COR-L47 (cell line): ENCODE results near the gene VPS41.
A peak's percentile ranks its signal among the peaks of the same experiment; 100 is the strongest.

Source experiments
- DNase-seq: peaks from one replicate; lab custom pipeline; 2025; lab: John Stamatoyannopoulos, UW

The VPS41 gene

DNA sequence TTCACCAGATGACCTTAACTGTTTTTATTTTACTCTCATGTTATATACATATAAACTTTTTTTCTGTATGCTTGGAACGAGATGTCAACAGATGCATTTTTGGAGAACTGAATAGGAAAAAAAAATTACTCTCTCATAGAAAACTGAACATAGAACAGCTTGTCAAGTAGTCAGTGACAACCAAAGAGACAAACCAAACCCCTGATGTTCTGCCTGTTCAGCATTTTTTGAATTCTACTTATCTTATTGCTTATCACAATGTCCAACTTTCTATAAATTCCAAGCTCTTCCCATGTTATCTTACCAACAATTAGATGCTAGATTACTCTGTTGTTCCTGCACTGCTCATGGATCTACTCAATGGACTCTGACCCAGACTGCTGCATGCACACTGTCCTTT lies 95.2 kb downstream of the VPS41 start:
- DNase-seq = no peak

GRCh38 chr7:38806912-38807311 lies 102.1 kb downstream of the VPS41 start:
- DNase-seq = no peak

DNA sequence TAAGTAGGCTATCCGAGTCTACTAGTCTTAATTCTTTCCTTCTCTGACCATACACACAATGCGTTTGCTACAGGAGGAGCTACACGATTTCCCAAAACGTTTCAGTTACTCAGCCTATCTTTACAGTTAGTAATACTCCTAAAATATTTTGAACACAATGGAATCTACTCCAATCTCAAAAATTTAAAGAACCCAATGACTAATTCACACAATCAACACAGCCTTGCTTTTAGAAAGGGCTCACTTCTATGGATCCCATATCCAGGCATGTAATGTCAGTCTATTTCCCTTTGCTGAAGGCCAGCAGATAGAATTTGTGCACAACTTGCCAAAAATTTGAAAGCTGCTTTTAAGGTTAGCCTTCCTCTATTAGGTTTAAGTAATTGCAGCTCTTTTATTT lies 107.2 kb downstream of the VPS41 start:
- DNase-seq = no peak

- no peak for DNase-seq
These were observed 110.3 kb downstream of the VPS41 start for GRCh38 chr7:38798552-38799267.

- peak; percentile 34 for DNase-seq
These were observed 112.1 kb downstream of the VPS41 start for GRCh38 chr7:38796626-38797501.

GRCh38 chr7:38795593-38795992 lies 113.4 kb downstream of the VPS41 start:
- DNase-seq = no peak

- DNase-seq = peak; percentile 28
These were observed 127.0 kb downstream of the VPS41 start for GRCh38 chr7:38781991-38782390.

DNA sequence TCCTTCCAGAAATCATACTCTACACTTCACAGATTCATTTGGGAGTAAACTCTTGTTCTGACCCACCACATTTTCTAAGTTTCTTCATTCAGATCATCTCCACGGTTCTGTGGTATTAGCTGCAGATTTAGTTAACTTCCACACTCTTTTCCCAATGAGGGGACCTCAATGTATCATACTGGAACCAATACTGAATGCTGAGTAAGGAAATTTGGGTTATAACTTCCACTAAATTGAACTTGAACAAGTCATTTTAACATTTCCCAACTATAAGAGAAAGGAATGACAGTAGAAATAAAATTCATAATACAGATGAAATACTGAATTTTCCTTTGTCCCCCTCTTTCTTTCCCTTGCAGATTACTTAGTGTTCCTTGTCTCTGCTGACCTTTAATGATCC lies 131.4 kb downstream of the VPS41 start:
- DNase-seq = no peak

- peak; percentile 33 for DNase-seq
These were observed 133.3 kb downstream of the VPS41 start for GRCh38 chr7:38775506-38776175.

- DNase-seq = no peak
These were observed 135.6 kb downstream of the VPS41 start for GRCh38 chr7:38773430-38773829.

GRCh38 chr7:38760226-38760625 lies 148.8 kb downstream of the VPS41 start:
- DNase-seq = no peak

DNA sequence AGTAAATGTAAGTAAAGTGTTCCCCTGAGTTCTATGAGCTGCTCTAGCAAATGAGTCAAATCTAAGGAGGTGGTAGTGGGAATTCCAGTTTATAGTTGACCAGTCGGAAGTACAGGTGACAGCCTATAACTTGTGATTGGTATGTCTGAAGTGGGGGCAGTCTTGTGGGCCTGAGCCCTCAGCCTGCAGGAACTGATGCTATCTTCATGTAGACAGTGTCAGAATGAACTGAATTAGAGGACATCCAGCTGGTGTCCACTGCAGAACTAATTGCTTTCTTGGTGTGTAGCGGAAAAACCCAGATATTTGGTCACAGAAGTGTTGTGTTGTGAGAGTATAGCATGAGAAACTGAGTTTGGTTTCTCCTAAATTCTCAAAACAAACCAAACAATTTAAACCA lies 150.0 kb downstream of the VPS41 start:
- no peak for DNase-seq

- DNase-seq = no peak
These were observed 151.1 kb downstream of the VPS41 start for GRCh38 chr7:38757931-38758330.

- DNase-seq = no peak
These were observed 152.5 kb downstream of the VPS41 start for GRCh38 chr7:38756521-38756920.

DNA sequence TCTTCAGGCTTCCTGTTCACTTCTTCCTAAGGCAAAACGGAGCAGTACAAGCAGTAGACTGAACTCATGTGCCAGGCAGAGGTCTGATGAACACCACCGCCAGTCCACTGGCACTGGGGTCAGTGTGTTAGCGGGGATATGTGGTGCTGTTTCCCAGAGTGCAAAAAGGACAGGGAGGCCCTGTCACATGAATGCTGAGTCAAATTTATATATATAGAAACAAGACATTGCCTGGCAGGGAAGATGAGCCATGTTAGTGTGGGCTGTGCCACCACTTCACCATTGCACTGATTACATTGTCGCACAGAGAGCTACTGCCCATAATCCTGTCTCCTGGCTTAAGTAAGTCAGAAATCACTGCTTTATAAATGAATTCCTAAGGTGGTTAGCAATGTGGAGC lies 155.6 kb downstream of the VPS41 start:
- no peak for DNase-seq

GRCh38 chr7:38751416-38751815 lies 157.6 kb downstream of the VPS41 start:
- no peak for DNase-seq

DNA sequence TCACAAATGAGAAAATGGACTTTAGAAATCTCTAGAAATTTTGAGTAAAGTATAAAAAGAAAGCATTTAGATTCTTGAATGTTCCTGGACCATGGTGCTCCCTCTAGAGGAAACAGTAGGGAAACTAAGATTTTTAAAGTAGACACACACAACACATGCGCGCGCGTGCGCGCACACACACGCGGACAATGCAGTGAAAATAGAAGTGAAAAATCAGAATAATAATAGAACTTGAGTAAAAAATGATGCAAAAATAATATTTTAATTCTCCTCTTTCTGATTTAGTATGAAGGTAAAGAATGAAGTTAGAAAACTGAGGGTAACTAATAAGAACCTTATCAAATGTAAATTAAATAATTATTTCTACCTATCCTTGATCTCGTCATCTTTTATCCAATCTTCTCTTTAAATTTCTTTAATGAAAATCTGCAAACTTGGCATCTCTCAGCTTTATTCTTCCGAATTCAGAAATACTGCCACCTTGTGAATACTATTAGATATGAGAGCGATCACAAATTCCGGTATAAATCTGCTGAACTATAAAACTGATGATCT lies 160.9 kb downstream of the VPS41 start:
- DNase-seq = no peak

GRCh38 chr7:38746438-38746837 lies 162.6 kb downstream of the VPS41 start:
- no peak for DNase-seq

DNA sequence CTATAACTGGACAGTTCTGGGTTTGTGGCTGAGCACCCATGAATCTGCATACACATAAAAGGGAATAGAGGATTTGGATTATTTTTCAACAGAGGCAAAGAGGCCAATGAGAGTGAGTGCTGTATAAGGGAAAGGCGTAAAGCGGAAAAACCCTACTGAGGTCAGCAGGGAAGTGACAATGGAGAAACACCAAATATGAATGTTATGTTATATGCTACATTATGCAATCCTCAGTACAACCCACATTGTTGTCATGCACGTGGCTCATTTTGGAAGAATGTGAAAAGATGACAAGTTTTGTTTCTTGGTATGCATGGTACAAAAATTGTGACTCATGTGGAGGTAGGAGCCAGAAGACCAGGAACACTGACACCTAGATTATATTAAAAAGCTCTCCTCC lies 164.2 kb downstream of the VPS41 start:
- no peak for DNase-seq

DNA sequence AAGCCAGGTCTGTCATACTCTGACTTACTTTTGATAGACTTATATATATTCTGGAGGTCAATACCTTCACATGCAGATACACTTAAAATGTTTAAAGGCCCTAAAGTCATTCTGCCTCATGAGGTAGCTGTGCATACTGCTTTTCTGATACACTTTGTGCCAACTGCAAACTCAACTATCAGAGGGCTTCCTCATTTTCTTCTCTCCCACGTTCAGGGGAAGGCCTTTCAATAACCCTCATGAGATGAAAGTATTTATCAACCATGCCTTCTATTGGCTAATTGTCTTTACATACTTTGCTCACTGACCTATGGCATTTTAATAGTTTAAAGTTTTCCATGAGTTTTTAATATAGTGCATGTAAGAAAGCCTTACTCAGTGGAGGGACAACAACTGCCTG lies 165.1 kb downstream of the VPS41 start:
- no peak for DNase-seq

GRCh38 chr7:38740041-38740440 lies 168.9 kb downstream of the VPS41 start:
- no peak for DNase-seq

- no peak for DNase-seq
These were observed 172.9 kb downstream of the VPS41 start for GRCh38 chr7:38736138-38736537.

DNA sequence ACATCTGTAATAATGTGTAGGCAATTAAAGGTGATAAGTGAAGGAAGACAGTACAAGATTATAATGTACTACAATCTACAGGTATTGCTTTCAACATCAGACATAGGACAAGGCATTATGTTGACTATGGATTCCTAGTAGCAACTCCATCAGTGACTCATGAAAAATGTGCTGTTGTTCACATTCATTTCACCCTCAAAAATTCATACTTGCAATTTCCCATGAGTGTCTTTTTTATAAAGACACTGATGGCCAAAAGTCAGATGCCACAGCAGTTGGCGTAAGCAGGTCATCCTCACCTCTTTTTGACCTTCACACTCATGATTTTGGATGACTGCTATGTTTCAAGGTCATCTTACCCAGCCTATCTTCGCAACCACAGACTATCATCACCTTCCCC lies 177.8 kb downstream of the VPS41 start:
- no peak for DNase-seq
